Occipital lobe (tissue), 2 donors: ENCODE measurements around the gene KCND3. TPM values are rescaled to one million over a fixed set of nuclear protein-coding genes. Genes with fewer than 3 reads are reported as not detected.
A peak's percentile ranks its signal among the peaks of the same experiment; 100 is the strongest.

Source experiments
- DNase-seq: peaks from one replicate; lab custom pipeline; 2025; lab: John Stamatoyannopoulos, UW
- total RNA-seq: library from RNA; depleted of rRNA; stranded (reverse); fragments of >200 nt; gene quantifications from one replicate; pipeline ENCODE4 v1.2.3, GENCODE V29; 2014

Gene KCND3
- 12.6 TPM for total RNA-seq

GRCh38 chr1:111989531-111990025 is at the start of gene KCND3:
Gene KCND3 (minus strand): TSS chr1:111989668.
- no peak for DNase-seq

DNA sequence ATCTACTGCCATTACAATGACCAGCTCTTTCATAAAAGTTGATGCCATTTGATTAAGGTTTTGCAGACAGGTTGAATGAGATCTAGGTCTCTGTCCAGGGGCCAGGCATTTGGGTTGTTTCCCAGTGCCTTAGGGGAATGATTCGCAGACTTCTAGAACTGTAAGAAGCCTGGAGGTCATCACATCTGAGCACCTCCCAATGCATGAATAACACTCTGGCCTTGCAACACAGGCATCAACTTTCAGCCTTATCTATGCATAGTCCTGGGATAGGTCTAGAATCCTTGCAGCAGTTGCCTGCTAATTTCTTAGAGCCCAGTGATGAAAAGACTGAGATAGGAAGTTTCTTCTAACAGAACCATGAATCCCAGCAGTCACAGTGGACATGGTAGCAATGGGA is 44.8 kb upstream of the KCND3 start:
- DNase-seq: no peak

GRCh38 chr1:112033439-112034120 is 44.1 kb upstream of the KCND3 start:
- no peak for DNase-seq

DNA sequence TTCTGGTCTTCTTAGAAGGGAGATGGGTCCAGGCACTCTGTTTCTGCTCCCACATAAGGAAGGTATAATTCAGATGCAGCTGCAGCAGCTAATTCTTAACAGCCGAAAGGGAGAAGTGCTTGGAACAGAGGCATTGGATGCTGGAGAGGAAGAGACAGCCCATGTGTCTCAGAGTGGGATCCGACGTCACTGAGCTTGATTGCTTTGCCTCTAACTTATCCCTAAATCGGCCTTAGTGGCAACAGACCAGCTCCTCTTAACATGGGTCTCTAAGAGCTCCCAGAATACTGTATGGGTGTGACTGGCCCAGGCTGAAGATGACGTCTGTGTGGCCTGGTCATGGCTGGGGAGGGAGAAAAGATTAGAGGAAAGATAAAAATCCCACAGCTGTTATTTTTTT is 40.7 kb upstream of the KCND3 start:
- DNase-seq: no peak

DNA sequence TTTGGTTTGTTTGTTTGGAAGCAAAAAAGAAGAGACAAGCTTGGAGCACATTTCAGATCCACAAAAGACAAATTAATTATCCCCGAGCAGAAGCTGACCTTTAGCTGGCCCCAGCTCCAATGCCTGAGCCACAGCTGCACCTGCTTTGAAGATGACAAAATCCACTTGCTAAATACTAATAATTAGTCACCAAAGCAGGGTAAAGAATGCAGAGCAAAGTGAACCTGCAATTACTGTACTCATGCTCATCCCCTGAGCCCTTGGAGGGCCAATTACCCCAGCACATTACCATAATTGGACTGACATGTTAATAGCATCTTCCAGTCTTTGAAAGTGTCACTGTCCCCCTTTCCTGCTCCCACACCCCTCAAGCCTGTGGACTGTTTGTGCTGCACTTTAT is 38.2 kb upstream of the KCND3 start:
- no peak for DNase-seq

DNA sequence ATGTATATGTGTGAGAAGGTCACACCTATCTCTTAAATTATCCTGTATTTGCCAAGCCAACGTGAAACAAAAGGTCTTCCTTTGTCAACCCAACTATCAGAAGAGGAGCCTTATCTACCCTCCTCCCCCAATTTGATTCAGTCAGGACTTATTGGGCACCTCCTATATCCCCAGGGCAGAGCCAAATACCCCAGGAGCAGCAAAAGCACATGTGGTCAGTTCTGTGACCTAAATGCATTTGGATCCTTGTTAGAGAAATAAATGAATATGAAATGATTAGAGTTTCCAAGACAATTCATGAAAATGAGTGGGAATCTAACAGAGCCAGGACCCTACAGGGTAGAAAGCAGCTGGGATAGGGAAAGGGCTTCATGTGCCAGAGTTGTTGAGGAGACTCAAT is 37.0 kb upstream of the KCND3 start:
- no peak for DNase-seq

- no peak for DNase-seq
Observed at GRCh38 chr1:112026016-112026415, 36.5 kb upstream of the KCND3 start.

DNA sequence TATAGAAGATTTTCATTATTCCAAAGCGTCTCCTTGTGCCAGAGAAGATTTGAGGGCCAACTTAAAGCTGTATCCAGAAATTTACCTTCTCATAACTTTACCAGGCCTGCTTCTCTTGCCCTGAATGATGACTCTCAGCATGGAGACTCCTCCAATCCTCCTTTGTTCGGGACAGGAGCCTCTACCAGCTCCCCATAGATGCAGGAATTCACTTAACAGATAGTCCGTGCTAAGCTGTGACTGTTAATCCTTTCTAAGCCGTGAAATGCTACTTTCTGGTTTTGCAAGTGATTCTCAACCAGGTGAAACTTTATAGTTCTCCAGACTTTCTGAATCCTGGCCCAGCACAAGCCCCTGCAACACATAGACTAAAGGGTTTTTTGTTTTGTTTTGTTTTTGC is 31.8 kb upstream of the KCND3 start:
- no peak for DNase-seq

DNA sequence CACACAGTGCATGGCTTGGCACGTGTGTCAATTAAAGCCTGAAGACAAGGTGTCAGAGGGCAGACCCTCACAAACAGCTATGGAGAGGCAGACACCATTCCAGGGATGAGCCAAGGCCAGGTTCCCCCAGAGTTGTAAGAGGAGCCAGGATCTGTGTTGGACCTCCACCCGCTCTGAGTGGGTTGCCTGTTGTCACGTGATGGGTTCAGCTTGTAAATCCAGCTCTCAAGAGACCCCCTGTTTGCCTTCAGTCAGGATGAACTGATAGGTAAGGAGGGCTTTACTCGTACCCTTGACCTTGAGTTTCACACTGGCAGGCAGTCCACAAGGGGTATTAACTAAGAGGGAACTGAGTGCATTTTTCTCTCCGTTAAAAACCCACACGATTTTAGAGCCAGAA is 27.7 kb upstream of the KCND3 start:
- no peak for DNase-seq

DNA sequence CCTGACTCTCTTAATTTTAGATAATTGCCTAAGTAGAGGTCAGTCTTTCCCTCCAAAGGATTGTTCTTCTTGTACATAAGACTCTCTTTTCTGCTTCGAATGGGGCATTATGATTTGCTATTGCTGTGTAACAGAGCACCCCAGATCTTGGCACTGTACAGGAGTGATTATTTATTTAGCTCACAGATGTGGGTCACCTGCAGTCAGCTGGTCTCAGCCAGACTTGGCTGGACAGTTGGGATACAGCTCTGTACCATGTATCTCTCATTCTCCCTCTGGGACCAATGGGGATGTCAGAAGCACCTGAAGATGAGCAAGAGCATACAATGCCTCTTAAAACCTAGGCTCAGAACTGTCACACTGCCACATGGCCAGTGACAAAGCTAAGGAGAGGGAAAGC is 23.4 kb upstream of the KCND3 start:
- no peak for DNase-seq

DNA sequence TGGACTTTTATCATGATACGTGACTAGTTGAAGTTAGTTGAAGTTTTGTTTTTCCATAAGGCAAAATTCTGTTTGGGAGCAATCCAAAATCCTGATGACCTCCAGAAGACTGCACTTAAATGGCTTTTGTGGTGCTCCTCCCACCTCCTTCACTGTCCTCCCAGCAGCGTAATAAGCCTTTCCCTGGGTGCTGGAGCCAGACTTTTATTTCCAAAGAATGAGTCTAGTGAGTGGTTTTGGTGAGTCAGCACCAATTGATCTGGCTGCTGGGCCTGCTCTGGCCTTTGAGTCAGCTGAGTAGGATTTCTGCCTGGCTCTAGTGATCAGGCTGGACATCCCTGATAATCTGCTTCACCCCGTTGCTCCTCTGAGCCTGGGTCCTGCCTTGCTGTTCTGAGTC is 21.7 kb upstream of the KCND3 start:
- no peak for DNase-seq

DNA sequence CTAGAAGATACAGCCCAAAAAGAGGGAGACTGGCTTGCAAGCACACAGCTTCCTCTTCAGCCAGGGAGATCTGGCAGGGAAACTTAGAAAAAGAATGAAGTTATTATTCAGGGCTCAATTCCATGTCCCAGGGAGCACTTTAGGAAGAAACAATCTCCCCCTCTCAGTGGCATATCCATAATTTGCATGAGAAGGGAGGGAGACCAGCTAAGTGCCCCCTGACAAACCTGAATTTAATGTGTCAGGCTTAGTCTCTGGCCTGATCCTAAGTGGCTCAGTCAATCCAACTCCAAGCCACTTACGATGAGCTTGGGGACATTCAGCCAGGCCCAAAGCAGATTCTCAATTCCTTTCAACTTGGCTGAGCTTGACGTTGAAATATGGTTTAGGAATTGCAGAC is 17.7 kb upstream of the KCND3 start:
- no peak for DNase-seq

DNA sequence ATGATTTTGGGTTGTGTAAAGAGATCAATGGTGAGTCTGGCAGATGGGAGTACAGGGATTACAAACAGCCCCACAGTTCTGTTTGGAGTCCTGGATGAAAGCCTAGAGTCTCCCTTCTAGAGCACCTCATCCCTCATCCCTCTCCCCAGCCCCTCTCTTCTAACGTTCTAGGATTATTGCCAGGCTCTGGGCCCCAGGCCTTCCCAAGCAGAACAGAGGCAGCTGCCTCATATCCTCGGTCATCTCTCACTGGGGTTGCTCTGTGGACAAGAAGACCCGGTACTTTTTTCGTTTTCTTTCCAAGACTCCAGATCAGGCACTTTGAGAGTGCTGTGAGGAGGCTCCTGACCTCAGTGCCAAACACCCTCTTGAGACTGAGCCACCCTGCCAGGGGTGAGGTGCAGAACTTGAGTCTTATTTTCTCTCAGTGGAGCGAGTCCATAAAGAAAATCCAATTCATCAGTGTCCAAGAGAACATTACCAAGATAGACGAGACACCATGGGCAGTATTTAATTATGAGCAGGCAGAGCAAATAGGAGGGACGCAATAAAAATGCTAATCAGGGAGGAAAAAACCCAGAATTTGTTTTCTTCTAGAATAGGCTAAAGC is 17.1 kb upstream of the KCND3 start:
- no peak for DNase-seq

GRCh38 chr1:112004076-112004475 is 14.6 kb upstream of the KCND3 start:
- DNase-seq: no peak

GRCh38 chr1:112002514-112002913 is 13.0 kb upstream of the KCND3 start:
- no peak for DNase-seq

DNA sequence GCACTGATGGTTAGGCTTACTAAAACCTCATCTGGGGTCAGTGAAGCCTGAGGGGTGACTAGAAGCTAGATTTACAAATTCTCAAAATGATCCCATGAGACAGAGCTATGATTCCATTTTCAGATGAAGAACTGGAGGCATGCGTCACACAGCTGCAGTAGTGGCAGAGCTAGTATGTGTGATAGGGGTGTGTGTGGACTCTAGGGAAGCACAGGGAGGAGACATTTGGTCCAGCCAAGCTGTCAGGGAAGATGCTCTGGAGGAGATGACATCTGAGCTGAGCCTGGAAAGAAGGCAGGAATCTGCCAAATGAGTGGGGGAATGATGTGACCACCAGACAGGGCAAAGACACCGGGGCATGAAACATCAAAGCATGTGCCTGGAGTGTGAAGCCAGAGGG is 12.0 kb upstream of the KCND3 start:
- no peak for DNase-seq

- no peak for DNase-seq
Observed at GRCh38 chr1:112000048-112000447, 10.6 kb upstream of the KCND3 start.

GRCh38 chr1:111998332-111998731 is 8.9 kb upstream of the KCND3 start:
- DNase-seq: no peak

GRCh38 chr1:111992476-111992875 is 3.0 kb upstream of the KCND3 start:
- DNase-seq: peak; percentile 45

DNA sequence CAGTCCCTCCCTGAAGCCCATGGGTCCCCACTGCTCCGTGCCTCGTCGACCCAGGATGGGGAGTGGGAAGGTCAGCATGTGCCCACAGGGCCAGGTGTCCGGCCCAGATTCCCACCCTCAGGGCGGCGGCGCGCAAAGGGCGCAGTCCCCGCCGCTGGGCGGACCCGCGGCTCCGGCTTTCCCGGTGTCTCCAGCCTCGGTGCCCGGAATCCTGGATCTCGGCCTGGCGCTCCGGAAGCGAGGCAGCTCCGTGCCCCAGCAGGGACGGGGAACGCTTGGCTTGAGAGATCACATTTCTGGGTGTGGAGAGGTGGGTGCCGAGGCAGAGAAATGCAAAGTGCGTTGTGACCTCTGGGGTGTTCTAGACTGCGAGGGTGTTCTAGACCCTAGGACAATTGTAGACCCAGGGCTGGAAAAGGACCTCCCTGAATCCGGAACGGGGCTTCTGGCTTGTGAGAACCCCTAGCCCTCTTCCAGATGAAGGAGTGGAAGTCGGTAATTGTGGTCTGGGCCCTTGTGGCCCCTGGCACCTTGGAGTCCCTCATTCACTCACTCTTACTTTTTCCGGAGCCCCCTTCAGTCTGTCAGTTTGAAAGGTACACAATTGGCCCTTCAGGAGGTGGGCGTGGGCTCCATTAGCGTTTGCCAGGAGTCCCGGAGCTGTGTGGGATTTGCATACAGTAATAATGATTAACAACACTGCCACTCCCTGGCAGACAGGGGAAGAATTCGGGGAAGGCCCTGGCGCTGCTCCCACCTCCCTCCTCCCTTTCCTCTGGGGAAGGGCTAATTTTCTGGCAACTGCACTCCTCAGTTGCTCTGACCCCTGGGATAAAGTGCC is 1.6 kb upstream of the KCND3 start:
- peak; percentile 70 for DNase-seq

DNA sequence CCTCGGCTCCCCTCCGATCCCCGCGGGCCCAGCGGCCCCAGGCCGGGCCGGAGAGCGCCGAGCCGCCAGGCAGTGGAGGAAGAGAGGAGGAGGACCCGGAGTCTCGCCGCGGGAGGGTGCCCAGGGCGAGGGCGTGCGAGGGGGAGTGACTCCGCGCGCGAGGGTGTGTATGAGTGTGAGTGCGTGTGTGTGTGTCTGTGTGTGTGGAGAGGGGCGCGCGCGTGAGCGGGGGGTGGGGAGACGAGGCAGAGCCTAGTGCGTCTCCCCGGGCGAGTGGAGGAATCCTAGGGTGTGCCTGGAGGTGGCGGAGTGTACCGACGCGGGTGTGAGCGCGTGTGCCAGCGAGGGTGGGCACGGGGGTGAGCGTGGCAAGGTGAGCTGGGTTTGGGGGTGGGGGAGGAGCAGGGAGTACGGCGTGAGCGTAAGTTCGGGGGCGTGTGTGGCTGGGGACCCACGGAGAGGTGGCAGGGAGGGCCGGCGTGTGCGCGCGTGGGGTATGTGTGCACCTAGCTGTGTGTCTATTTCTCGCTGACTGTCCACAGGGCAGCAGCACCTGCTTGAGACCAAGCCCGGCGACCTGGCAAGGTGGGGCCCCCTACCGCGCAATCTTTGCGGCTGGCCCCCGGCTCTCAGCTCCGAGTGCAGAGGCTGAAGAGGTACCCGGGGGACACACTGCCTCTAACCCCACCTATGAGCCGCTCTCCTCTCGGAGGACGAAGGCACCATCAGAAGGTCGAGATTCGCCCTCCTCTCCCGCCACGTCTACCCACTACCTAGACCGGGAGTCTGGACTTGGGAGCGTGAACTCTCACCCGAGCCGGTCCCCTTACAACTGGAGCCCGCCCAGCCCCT is 784 bp upstream of the KCND3 start:
- DNase-seq: peak; percentile 38
